K562 (cell line): Measurements from ENCODE around the gene TAF11. TPM values are rescaled to one million over a fixed set of nuclear protein-coding genes. Genes with fewer than 3 reads are reported as not detected.

Experiments used
- CGGBP1 ChIP-seq: fragments of 250-450 bp; sonication (Bioruptor Pico); IDR thresholded peaks from 2 replicates; pipeline ENCODE4 v1.9.0; 2021; ENCODE audit warnings: mild to moderate bottlenecking
- FOXK1 ChIP-seq: sonication (generic); formaldehyde crosslinking; IDR thresholded peaks from 2 replicates; pipeline ENCODE4 v1.8.0; 2022; ENCODE audit warnings: missing genetic modification reagents, mild to moderate bottlenecking, borderline replicate concordance
- GABPA ChIP-seq: fragments of 200-800 bp; sonication (Bioruptor generic); conservative IDR thresholded peaks from 2 replicates; pipeline ENCODE4 v1.6.1; 2016; ENCODE audit warnings: low read depth, missing genetic modification characterization, missing compliant biosample characterization
- NR4A1 ChIP-seq, 2 experiments: fragments of 250-450 bp in 1 of 2; fragments of 450-650 bp in 1 of 2; sonication (Bioruptor Pico) in 1 of 2; IDR thresholded peaks; 2 replicates each; pipeline versions ENCODE4 v1.4.0 to v1.6.1; 2016 to 2020; ENCODE audit warnings: mild to moderate bottlenecking in 2 of 2, missing compliant biosample characterization in 1 of 2, missing genetic modification characterization in 1 of 2, moderate library complexity in 1 of 2
- PTRF ChIP-seq: fragments of 450-650 bp; IDR thresholded peaks from 2 replicates; pipeline ENCODE4 v1.6.1; 2016; ENCODE audit warnings: mild to moderate bottlenecking, missing genetic modification characterization, missing compliant biosample characterization
- SMARCE1 ChIP-seq: fragments of 450-650 bp; IDR thresholded peaks from 2 replicates; pipeline ENCODE4 v1.7.1; 2016; ENCODE audit warnings: mild to moderate bottlenecking
- ZBTB11 ChIP-seq, 3 experiments: fragments of 200-800 bp in 1 of 3; fragments of 250-450 bp in 1 of 3; fragments of 450-650 bp in 1 of 3; sonication (Bioruptor Pico) in 1 of 3; sonication (Bioruptor generic) in 1 of 3; formaldehyde crosslinking in 1 of 3; IDR thresholded peaks; 2 replicates each; pipeline versions ENCODE4 v1.6.1 to v1.8.0; 2016 to 2022; ENCODE audit warnings: mild to moderate bottlenecking in 2 of 3, missing genetic modification characterization in 2 of 3, missing compliant biosample characterization in 1 of 3, moderate library complexity in 1 of 3
- ZNF449 ChIP-seq: fragments of 250-450 bp; sonication (Bioruptor Pico); IDR thresholded peaks from 2 replicates; pipeline ENCODE4 v1.8.0; 2022; ENCODE audit warnings: moderate library complexity, mild to moderate bottlenecking, inconsistent platforms
- ZNF592 ChIP-seq: fragments of 450-650 bp; IDR thresholded peaks from 2 replicates; pipeline ENCODE4 v1.6.1; 2017; ENCODE audit warnings: antibody characterized with exemption, mild to moderate bottlenecking
- ZNF740 ChIP-seq, 3 experiments: fragments of 200-800 bp in 1 of 3; sonication (Bioruptor generic) in 1 of 3; sonication (generic) in 1 of 3; formaldehyde crosslinking in 1 of 3; IDR thresholded peaks; 2 replicates each; pipeline versions ENCODE4 v1.6.1 to v1.8.0; 2016 to 2022; ENCODE audit warnings: mild to moderate bottlenecking in 2 of 3, missing compliant biosample characterization in 2 of 3, missing genetic modification characterization in 2 of 3, missing genetic modification reagents in 1 of 3
- ZNF764 ChIP-seq: fragments of 250-450 bp; sonication (Bioruptor Pico); IDR thresholded peaks from 2 replicates; pipeline ENCODE4 v1.4.0; 2020; ENCODE audit warnings: low read depth, mild to moderate bottlenecking, moderate library complexity
- ZNF766 ChIP-seq: fragments of 200-800 bp; sonication (Bioruptor generic); conservative IDR thresholded peaks from 2 replicates; pipeline ENCODE4 v1.6.1; 2016; ENCODE audit warnings: missing genetic modification characterization, missing compliant biosample characterization
- ZSCAN29 ChIP-seq: fragments of 450-650 bp; IDR thresholded peaks from 2 replicates; pipeline ENCODE4 v1.6.1; 2017
- polyA plus RNA-seq, 8 experiments: library from polyadenylated mRNA; depleted of rRNA in 4 of 8; stranded (reverse) in 5 of 8; unstranded in 3 of 8; fragments of >200 nt; fragmentation: Nextera tagmentation in 2 of 8; fragmentation: Illumina TruSeq in 1 of 8; extraction: Ambion mirVana in 2 of 8; extraction: Trizol in 1 of 8; gene quantifications; 2 replicates each; pipeline versions ENCODE4 v1.2.1 to v1.2.3, GENCODE V29; 2011 to 2014; ENCODE audit warnings: inconsistent platforms in 1 of 8, missing spikeins in 1 of 8
- total RNA-seq, 7 experiments: library from RNA; depleted of rRNA in 6 of 7; stranded (reverse); fragments of >200 nt in 6 of 7; fragmentation: Illumina TruSeq in 2 of 7; extraction: Trizol in 2 of 7; gene quantifications; 2 replicates each; pipeline versions ENCODE4 v1.2.1 to v1.2.3, GENCODE V29; 2011 to 2021; ENCODE audit warnings: low replicate concordance in 1 of 7

The TAF11 gene
- total and polyA plus RNA-seq, 9 of the 15 experiments (the other 6 are each of a cell fraction or from before 2014, with no cell fraction given), result 40.9 to 91.9 (median 71.9) TPM

GRCh38 chr6:34839666-34840352, 48.0 kb downstream of the TAF11 start (continued):
- no peak for TF ChIP-seq ZNF766 (CRISPR knock-in tag)
- no peak for TF ChIP-seq ZSCAN29
- TF ChIP-seq CGGBP1 (CRISPR knock-in tag), result 0 out of 2 replicates have a peak, but pooled peaks have one; percentile 51
- TF ChIP-seq SMARCE1, result no peak
- no peak for TF ChIP-seq ZNF449 (CRISPR knock-in tag)
- no peak for TF ChIP-seq ZNF740 (CRISPR knock-in tag; IDR thresholded peaks at IDR 0.05)
- TF ChIP-seq ZNF740 (tag; IDR thresholded peaks at IDR 0.05), result 0 out of 4 replicates have a peak, but pooled peaks of 1 of the 2 experiments have one; percentile 23
- TF ChIP-seq PTRF (tag), result peak; percentile 73; the same call in 1 of the 2 replicates
- peak; percentile 92 for TF ChIP-seq ZNF592
- TF ChIP-seq GABPA (tag), result no peak
- TF ChIP-seq FOXK1 (CRISPR knock-in tag), result no peak
- no peak for TF ChIP-seq NR4A1 (CRISPR knock-in tag; IDR thresholded peaks at IDR 0.05)
- TF ChIP-seq NR4A1 (tag; IDR thresholded peaks at IDR 0.05), result peak; percentile 82; the same call in 1 of the 2 replicates
- no peak for TF ChIP-seq ZBTB11 (CRISPR knock-in tag; IDR thresholded peaks at IDR 0.05)
- no peak for TF ChIP-seq ZNF764
